Urinary bladder (tissue), 4 donors: Measurements from ENCODE around the gene TMEM125. TPM values are rescaled to one million over a fixed set of nuclear protein-coding genes. Genes with fewer than 3 reads are reported as not detected.

Source experiments
- DNase-seq: peaks from one replicate; pipeline ENCODE4 v3.0.0-alpha.2; 2015; ENCODE audit errors: extremely low spot score
- H3K27ac ChIP-seq: one replicate; pipeline ENCODE4 v1.5.1; 2013; ENCODE audit warnings: low read depth, mild to moderate bottlenecking, moderate library complexity
- H3K36me3 ChIP-seq: one replicate; pipeline ENCODE4 v1.6.1; 2013; ENCODE audit warnings: mild to moderate bottlenecking, moderate library complexity; ENCODE audit not compliant: insufficient read depth
- H3K4me1 ChIP-seq: one replicate; pipeline ENCODE4 v1.6.1; 2013; ENCODE audit warnings: mild to moderate bottlenecking, moderate library complexity; ENCODE audit not compliant: insufficient read depth
- H3K4me3 ChIP-seq: one replicate; pipeline ENCODE4 v1.5.1; 2013; ENCODE audit warnings: low read depth, low read length
- WGBS: extraction: QIAGEN DNeasy Blood & Tissue Kit; methylation state at CpG from one replicate; pipeline ENCODE4 v1.1.7; 2013; 5-methylcytosine and 5-hydroxymethylcytosine counted together
- polyA plus RNA-seq: library from polyadenylated mRNA; stranded (reverse); fragments of 200-250 nt; gene quantifications from one replicate; pipeline ENCODE4 v1.2.3, GENCODE V29; 2013
- total RNA-seq: library from RNA; depleted of rRNA; stranded (reverse); fragments of >200 nt; gene quantifications from one replicate; pipeline ENCODE4 v1.2.3, GENCODE V29; 2014
- donor health status: healthy with polysubstance abuse.
- donor health status: healthy.

Gene TMEM125
- total and polyA plus RNA-seq, 2 donors: 0.32 to 0.47 TPM

GRCh38 chr1:43300378-43301094, 30.8 kb downstream of the TMEM125 start, which contains the start of gene TIE1:
Gene TIE1 (plus strand): TSS chr1:43300982. CDS start chr1:43301072, 90 bp downstream.
- Histone ChIP-seq H3K4me1 (no peaks in the 10 kb centered on the region), H3K36me3 (no peaks in the 10 kb centered on the region), H3K4me3 (no peak within 1 kb of the TSS), H3K27ac (no peak within 1 kb of the TSS)
- 71% methylated on average over 10 of the region's 10 CpGs for WGBS
- no peak for DNase-seq

GRCh38 chr1:43302201-43302600, 32.4 kb downstream of the TMEM125 start:
- no peak overlapping the region for H3K27ac ChIP-seq
- no peaks in the 10 kb centered on the region for H3K36me3 ChIP-seq
- 88% methylated on average over 1 of the region's 1 CpG for whole genome bisulfite sequencing
- no peak for DNase-seq
- H3K4me1 ChIP-seq: no peaks in the 10 kb centered on the region
- H3K4me3 ChIP-seq: no peak overlapping the region

GRCh38 chr1:43302721-43303470, 33.1 kb downstream of the TMEM125 start:
- Histone ChIP-seq H3K36me3 (no peaks in the 10 kb centered on the region), H3K27ac (no peak overlapping the region), H3K4me3 (no peak overlapping the region), H3K4me1 (no peaks in the 10 kb centered on the region)
- no peak for DNase-seq
- WGBS: 73% methylated on average over 7 of the region's 7 CpGs

DNA sequence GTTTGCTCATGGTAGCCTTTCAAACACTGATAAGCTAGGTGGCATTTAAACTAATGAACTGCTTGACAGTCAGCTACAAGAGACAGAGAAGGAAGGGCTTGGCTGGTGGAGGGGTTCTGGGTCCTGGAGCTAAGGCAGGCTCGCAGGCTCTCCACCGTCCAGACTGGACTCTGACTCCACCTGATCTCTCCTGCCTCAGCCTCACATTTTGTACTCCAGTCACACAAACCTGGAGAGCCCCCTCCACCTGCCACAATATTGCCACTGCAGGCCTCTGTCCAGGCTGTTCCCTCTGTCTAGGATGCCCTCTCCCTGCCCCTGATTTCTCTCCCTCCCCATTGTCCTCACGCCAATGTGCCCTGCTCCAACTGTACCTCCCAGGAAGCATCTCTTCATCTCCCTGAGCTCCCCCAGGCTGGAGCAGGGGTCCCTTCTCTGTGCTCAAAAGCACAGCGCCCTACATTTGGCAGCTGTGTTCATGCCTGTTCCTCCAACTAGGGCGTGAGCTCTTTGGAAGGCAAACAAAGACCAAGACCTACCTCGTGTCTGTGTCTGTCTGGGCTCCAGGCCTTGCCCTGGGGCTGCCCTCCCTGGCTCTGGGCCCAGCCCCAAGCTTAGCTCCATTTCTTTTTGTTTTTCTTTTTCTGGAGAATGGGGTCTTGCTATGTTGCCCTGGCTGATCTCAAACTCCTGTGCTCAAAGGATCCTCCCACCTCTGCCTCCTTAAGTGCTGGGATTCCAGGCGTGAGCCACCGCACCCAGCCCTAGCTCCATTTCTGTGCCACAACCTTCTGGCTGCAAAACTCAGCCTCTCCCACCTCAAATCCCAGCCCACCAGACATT, 33.9 kb downstream of the TMEM125 start:
- 72% methylated on average over 8 of the region's 8 CpGs for WGBS
- Histone ChIP-seq H3K36me3 (no peaks in the 10 kb centered on the region), H3K27ac (no peak overlapping the region), H3K4me1 (no peaks in the 10 kb centered on the region), H3K4me3 (no peak overlapping the region)
- DNase-seq: no peak

DNA sequence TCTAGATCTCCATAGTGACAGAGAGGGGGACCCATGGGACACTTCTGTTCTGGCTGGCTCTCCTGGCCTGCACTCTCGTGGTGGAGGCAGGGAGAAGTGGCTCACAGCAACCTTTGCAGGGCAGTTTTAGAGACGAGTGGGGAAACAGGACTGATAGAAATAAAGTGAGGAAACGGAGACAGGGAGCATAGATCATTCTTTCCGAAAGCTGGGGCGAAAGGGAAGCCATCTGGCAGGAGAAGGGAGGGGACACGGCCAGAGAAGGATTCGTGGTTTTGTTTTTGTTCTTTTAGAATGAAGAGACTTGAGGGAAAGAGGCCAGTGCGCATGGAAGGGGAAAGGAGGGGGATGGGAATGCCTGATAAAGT, 34.5 kb downstream of the TMEM125 start:
- H3K4me3 ChIP-seq: no peak overlapping the region
- no peaks in the 10 kb centered on the region for H3K36me3 ChIP-seq
- 42% methylated on average over 8 of the region's 8 CpGs for WGBS
- H3K4me1 ChIP-seq: no peaks in the 10 kb centered on the region
- DNase-seq: no peak
- H3K27ac ChIP-seq: no peak overlapping the region

- no peak overlapping the region for H3K27ac ChIP-seq
- H3K4me1 ChIP-seq: no peaks in the 10 kb centered on the region
- H3K36me3 ChIP-seq: no peaks in the 10 kb centered on the region
- no peak for DNase-seq
- no peak overlapping the region for H3K4me3 ChIP-seq
- WGBS: 92% methylated on average over 46 of the region's 46 CpGs
Measured at GRCh38 chr1:43304771-43305300, 35.1 kb downstream of the TMEM125 start.

DNA sequence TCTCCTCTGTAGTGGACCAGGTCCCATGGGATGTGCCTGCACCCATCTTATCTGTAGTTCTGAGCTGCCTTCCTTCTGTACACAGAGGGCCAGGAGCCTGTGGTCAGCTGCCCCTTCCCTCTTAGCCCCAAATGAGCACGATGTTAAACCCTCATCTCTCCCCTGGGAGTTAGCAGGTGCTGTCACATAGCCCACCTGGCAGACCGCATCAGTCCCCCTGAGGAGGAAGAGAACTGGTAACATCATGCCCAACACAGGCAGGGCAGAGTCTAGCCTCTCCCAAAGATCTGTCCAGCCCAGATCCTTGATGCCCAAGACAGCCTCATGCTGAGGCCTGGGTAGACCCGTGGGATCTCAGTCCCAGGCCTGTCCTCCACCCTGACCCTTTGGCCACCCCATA, 35.7 kb downstream of the TMEM125 start:
- Histone ChIP-seq H3K36me3 (no peaks in the 10 kb centered on the region), H3K27ac (no peak overlapping the region), H3K4me3 (no peak overlapping the region), H3K4me1 (no peaks in the 10 kb centered on the region)
- no peak for DNase-seq
- WGBS: 87% methylated on average over 3 of the region's 3 CpGs

DNA sequence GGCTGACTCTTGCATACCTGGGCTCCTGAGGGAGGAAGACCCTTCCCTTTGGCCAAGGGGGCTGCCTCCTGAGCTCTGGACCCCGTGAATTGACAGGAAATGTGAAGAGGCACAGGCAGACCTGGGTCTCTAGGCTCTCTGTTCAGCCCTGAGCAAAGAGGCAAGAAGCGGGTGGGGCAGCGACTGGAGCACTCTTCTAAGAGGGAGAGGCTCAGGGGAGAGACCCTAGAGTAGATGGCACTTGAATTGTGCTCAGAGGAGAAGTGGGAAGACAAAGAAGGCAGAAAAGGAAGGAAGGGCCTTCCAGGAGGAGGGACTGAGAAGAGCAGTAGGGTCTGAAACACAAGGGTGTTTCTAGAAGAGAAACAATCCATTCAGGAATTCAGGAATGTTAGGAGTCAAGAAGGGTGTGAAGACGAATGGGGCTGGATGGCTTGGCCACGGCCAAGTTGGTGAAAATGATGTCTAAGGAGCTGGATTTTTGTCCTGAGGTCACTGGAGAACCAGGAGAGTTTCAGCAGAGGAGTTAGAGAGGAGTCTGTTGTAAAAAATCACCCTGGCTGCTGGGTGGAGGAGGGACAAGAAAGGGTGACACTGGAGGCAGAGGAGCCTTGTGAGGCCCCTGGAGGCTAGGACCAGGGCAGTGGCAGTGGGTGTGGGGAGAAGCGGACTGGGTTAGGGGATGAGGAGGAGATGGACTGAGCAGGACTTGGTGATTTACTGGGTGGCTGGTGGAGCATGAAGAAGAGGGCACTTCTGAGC, 36.3 kb downstream of the TMEM125 start:
- Histone ChIP-seq H3K27ac (no peak overlapping the region), H3K36me3 (no peaks in the 10 kb centered on the region), H3K4me3 (no peak overlapping the region), H3K4me1 (no peaks in the 10 kb centered on the region)
- 84% methylated on average over 6 of the region's 6 CpGs for WGBS
- DNase-seq: no peak

- Histone ChIP-seq H3K4me3 (no peak overlapping the region), H3K27ac (no peak overlapping the region), H3K4me1 (no peaks in the 10 kb centered on the region), H3K36me3 (no peaks in the 10 kb centered on the region)
- DNase-seq: no peak
- WGBS: 85% methylated on average over 17 of the region's 17 CpGs
Measured at GRCh38 chr1:43306688-43307457, 37.1 kb downstream of the TMEM125 start.

GRCh38 chr1:43307458-43308158, 37.8 kb downstream of the TMEM125 start:
- no peak for DNase-seq
- no peaks in the 10 kb centered on the region for H3K4me1 ChIP-seq
- no peak overlapping the region for H3K4me3 ChIP-seq
- 91% methylated on average over 9 of the region's 9 CpGs for WGBS
- H3K27ac ChIP-seq: no peak overlapping the region
- H3K36me3 ChIP-seq: no peaks in the 10 kb centered on the region

DNA sequence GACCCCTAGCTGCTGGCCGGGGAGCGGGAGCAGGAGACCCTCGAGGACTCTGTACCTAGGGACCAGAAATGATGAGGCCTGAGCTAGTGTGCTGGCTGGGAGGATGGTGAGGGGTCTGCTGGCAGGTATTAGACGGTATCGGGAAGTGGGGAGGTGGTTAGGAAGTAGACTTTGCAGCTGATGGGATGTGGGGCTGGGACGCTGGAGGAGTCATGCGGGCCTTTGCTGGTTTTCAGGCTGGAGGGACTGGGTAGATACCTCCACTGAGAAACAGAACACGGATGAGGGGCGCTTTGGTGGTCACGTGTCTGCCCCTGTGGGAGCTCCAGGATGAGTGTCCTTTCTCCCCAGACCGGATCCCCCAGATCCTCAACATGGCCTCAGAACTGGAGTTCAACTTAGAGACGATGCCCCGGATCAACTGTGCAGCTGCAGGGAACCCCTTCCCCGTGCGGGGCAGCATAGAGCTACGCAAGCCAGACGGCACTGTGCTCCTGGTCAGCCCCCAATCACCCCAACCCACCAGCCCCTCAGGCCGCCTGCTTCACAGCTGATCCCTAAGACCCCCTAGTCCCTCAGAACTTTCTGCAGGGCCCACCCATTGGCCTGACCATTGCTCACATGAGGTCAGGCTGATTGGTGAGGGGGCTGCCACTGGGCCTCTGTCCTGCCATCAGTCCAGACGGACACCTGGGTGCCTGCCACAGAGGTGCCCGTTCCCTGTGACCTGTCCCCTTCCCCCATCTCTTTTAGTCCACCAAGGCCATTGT, 39.0 kb downstream of the TMEM125 start:
- Histone ChIP-seq H3K36me3 (no peaks in the 10 kb centered on the region), H3K4me1 (no peaks in the 10 kb centered on the region), H3K27ac (no peak overlapping the region), H3K4me3 (no peak overlapping the region)
- 92% methylated on average over 20 of the region's 20 CpGs for WGBS
- DNase-seq: no peak
